ENCODE results near the gene MEIKIN. TPM values are rescaled to one million over a fixed set of nuclear protein-coding genes. Genes with fewer than 3 reads are reported as not detected.

MEIKIN gene
- total and polyA plus RNA-seq, 2 donors (not counting 1 experiment from before 2014, with no cell fraction given): not detected

DNA sequence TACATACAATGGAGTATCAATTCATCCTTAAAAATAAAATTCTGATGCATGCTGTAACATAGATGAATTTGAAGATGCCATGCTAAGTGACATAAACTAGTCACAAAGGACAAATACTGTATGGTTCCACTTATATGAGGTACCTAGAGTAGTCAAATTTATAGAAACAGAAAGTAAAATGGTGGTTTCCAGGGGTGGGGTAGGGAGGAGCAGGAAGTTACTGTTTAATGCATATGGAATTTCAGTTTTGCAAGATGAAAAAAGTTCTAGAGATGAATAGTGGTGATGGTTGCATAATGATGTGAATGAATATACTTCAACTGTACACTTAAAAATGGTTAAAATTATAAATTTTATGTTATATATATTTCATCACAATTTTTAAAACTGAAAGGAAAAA, 91.3 kb downstream of the MEIKIN start:
- Histone ChIP-seq H3K9me3 (ENCODE audit: control insufficient read depth, insufficient read depth, low read depth, low read length) (no peaks in the 10 kb centered on the region), H3K79me2 (ENCODE audit: control insufficient read depth, insufficient read depth, low read length) (no peaks in the 10 kb centered on the region), H3K9ac (ENCODE audit: insufficient read depth, low read length) (no peak overlapping the region), H3K4me1 (ENCODE audit: control insufficient read depth, extremely low read depth, insufficient read depth, low read length) (no peaks in the 10 kb centered on the region), H3K4me3 (replicated peaks in 1 of 4; ENCODE audit: control extremely low read depth in 1 of 4, insufficient read depth in 1 of 4, low read depth in 3 of 4, low read length in 4 of 4) (no peak overlapping the region), H3K4me2 (ENCODE audit: extremely low read depth, insufficient read depth, low read length) (no peak overlapping the region), H3K27me3 (ENCODE audit: control insufficient read depth, insufficient read depth, low read length) (no peaks in the 10 kb centered on the region), H3K36me3 (ENCODE audit: control insufficient read depth, insufficient read depth, low read length) (no peaks in the 10 kb centered on the region), H3K27ac (ENCODE audit: insufficient read depth, low read length) (no peak overlapping the region), H2AFZ (ENCODE audit: low read length) (peak overlapping the region; percentile 51), H4K20me1 (ENCODE audit: control insufficient read depth, extremely low read depth, insufficient read depth, low read length) (no peaks in the 10 kb centered on the region)
- TF ChIP-seq EZH2 (IDR thresholded peaks at IDR 0.05; ENCODE audit: low read length, missing control alignments): no peak
- TF ChIP-seq, protein P1, sequence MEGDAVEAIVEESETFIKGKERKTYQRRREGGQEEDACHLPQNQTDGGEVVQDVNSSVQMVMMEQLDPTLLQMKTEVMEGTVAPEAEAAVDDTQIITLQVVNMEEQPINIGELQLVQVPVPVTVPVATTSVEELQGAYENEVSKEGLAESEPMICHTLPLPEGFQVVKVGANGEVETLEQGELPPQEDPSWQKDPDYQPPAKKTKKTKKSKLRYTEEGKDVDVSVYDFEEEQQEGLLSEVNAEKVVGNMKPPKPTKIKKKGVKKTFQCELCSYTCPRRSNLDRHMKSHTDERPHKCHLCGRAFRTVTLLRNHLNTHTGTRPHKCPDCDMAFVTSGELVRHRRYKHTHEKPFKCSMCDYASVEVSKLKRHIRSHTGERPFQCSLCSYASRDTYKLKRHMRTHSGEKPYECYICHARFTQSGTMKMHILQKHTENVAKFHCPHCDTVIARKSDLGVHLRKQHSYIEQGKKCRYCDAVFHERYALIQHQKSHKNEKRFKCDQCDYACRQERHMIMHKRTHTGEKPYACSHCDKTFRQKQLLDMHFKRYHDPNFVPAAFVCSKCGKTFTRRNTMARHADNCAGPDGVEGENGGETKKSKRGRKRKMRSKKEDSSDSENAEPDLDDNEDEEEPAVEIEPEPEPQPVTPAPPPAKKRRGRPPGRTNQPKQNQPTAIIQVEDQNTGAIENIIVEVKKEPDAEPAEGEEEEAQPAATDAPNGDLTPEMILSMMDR (conservative IDR thresholded peaks at IDR 0.05 in 1 of 2, IDR thresholded peaks at IDR 0.05 in 1 of 2; ENCODE audit: low read depth in 1 of 2, low read length in 2 of 2): no peak
- peak in 1 of 2 donors; percentile 11 for DNase-seq (ENCODE audit: low read depth in 2 of 2)

DNA sequence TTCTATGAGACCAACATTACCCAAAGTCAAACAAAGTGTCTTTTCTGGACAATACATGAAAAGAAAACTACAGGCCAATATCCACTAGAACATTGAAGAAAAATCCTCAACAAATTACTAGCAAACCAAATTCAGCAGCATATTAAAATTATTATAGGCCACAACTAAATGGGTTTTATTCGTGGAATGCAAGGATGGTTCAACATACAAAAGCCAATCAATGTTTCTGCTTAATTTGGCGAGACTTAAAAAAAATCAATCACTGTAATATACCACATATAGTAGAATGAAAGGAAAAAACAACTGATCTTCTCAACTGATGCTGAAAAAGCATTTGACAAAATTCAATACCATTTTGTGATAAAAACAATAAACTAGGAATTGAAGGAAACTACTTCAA, 96.8 kb downstream of the MEIKIN start:
- Histone ChIP-seq H3K36me3 (ENCODE audit: control insufficient read depth, insufficient read depth, low read length) (no peaks in the 10 kb centered on the region), H3K27me3 (ENCODE audit: control insufficient read depth, insufficient read depth, low read length) (no peaks in the 10 kb centered on the region), H3K4me3 (replicated peaks in 1 of 4; ENCODE audit: control extremely low read depth in 1 of 4, insufficient read depth in 1 of 4, low read depth in 3 of 4, low read length in 4 of 4) (no peak overlapping the region), H2AFZ (ENCODE audit: low read length) (no peak overlapping the region), H3K9ac (ENCODE audit: insufficient read depth, low read length) (no peak overlapping the region), H3K9me3 (ENCODE audit: control insufficient read depth, insufficient read depth, low read depth, low read length) (no peaks in the 10 kb centered on the region), H3K79me2 (ENCODE audit: control insufficient read depth, insufficient read depth, low read length) (no peaks in the 10 kb centered on the region), H3K27ac (ENCODE audit: insufficient read depth, low read length) (no peak overlapping the region), H4K20me1 (ENCODE audit: control insufficient read depth, extremely low read depth, insufficient read depth, low read length) (no peaks in the 10 kb centered on the region), H3K4me1 (ENCODE audit: control insufficient read depth, extremely low read depth, insufficient read depth, low read length) (no peaks in the 10 kb centered on the region), H3K4me2 (ENCODE audit: extremely low read depth, insufficient read depth, low read length) (no peak overlapping the region)
- TF ChIP-seq EZH2 (IDR thresholded peaks at IDR 0.05; ENCODE audit: low read length, missing control alignments): no peak
- TF ChIP-seq, protein P1 (conservative IDR thresholded peaks at IDR 0.05 in 1 of 2, IDR thresholded peaks at IDR 0.05 in 1 of 2; ENCODE audit: low read depth in 1 of 2, low read length in 2 of 2): no peak
- DNase-seq (ENCODE audit: low read depth in 2 of 2): no peak

DNA sequence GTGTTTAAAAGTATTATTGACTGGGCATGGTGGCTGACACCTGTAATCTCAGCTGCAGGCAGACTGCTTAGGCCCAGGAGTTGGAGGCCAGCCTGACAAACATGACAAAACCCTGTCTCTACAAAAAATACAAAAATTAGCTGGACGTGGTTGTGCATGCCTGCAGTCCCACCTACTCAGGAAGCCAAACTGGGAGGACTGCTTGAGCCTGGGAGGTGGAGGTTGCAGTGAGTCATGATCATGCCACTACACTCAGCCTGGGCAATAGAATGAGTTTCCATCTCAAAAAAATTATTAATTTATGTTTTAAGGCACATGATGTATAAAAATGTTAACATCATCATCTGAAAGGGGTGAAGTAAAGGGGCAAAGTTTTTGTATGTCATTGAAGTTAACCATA, 98.9 kb downstream of the MEIKIN start:
- H3K9me3 ChIP-seq (ENCODE audit: control insufficient read depth, insufficient read depth, low read depth, low read length): no peaks in the 10 kb centered on the region
- no peak overlapping the region for H3K4me3 ChIP-seq (replicated peaks in 1 of 4; ENCODE audit: control extremely low read depth in 1 of 4, insufficient read depth in 1 of 4, low read depth in 3 of 4, low read length in 4 of 4)
- no peaks in the 10 kb centered on the region for H3K36me3 ChIP-seq (ENCODE audit: control insufficient read depth, insufficient read depth, low read length)
- no peak overlapping the region for H3K9ac ChIP-seq (ENCODE audit: insufficient read depth, low read length)
- no peak for TF ChIP-seq EZH2 (IDR thresholded peaks at IDR 0.05; ENCODE audit: low read length, missing control alignments)
- TF ChIP-seq, protein P1 (conservative IDR thresholded peaks at IDR 0.05 in 1 of 2, IDR thresholded peaks at IDR 0.05 in 1 of 2; ENCODE audit: low read depth in 1 of 2, low read length in 2 of 2): no peak
- H3K79me2 ChIP-seq (ENCODE audit: control insufficient read depth, insufficient read depth, low read length): no peaks in the 10 kb centered on the region
- H3K4me1 ChIP-seq (ENCODE audit: control insufficient read depth, extremely low read depth, insufficient read depth, low read length): no peaks in the 10 kb centered on the region
- no peak overlapping the region for H3K27ac ChIP-seq (ENCODE audit: insufficient read depth, low read length)
- no peak overlapping the region for H2AFZ ChIP-seq (ENCODE audit: low read length)
- H3K27me3 ChIP-seq (ENCODE audit: control insufficient read depth, insufficient read depth, low read length): no peaks in the 10 kb centered on the region
- H3K4me2 ChIP-seq (ENCODE audit: extremely low read depth, insufficient read depth, low read length): no peak overlapping the region
- DNase-seq (ENCODE audit: low read depth in 2 of 2): no peak
- no peaks in the 10 kb centered on the region for H4K20me1 ChIP-seq (ENCODE audit: control insufficient read depth, extremely low read depth, insufficient read depth, low read length)

Data from fibroblast of lung (primary cell).